Nephron (organoid): ENCODE measurements around the gene GUCY1A1.
A peak's percentile ranks its signal among the peaks of the same experiment; 100 is the strongest.

ENCODE experiments used
- H3K27ac Mint-ChIP-seq, 3 experiments: 2 replicates each; pipeline ENCODE4 v1.8.0; 2020; ENCODE audit warnings: mixed read lengths in 3 of 3, mild to moderate bottlenecking in 2 of 3, moderate library complexity in 1 of 3
- H3K27me3 Mint-ChIP-seq: 2 replicates; pipeline ENCODE4 v1.8.0; 2021; ENCODE audit warnings: low read depth, mild to moderate bottlenecking, moderate library complexity, mixed read lengths
- H3K36me3 Mint-ChIP-seq: 2 replicates; pipeline ENCODE4 v1.8.0; 2020; ENCODE audit warnings: low read depth, mixed read lengths
- H3K4me1 Mint-ChIP-seq: 2 replicates; pipeline ENCODE4 v1.8.0; 2020; ENCODE audit warnings: mixed read lengths
- H3K4me3 Mint-ChIP-seq, 3 experiments: 2 replicates each; pipeline ENCODE4 v1.8.0; 2020; ENCODE audit warnings: mild to moderate bottlenecking in 3 of 3, mixed read lengths in 3 of 3, moderate library complexity in 2 of 3
- H3K9me3 Mint-ChIP-seq: 2 replicates; pipeline ENCODE4 v1.8.0; 2020; ENCODE audit warnings: mixed read lengths
- CTCF ChIP-seq, 3 experiments: fragments of 200-600 bp; sonication (generic); IDR thresholded peaks; one replicate each; pipeline ENCODE4 v1.5.0; 2021; ENCODE audit warnings: antibody characterized with exemption in 3 of 3; ENCODE audit not compliant: unreplicated experiment in 3 of 3

GUCY1A1 gene

GRCh38 chr4:155777971-155778735 lies 111.5 kb downstream of the GUCY1A1 start:
- Mint-ChIP-seq H3K4me1 (peaks cover 24% of the 10 kb centered on the region), H3K4me3 (no peak overlapping the region), H3K27me3 (no peaks in the 10 kb centered on the region), H3K36me3 (peaks cover 40% of the 10 kb centered on the region), H3K27ac (peak overlapping the region; percentile 61 to 83 (median 63)), H3K9me3 (no peaks in the 10 kb centered on the region)
- no peak for TF ChIP-seq CTCF (IDR thresholded peaks at IDR 0.05; ENCODE audit: unreplicated experiment in 3 of 3)

GRCh38 chr4:155780775-155781174 lies 114.1 kb downstream of the GUCY1A1 start:
- Mint-ChIP-seq H3K27me3 (no peaks in the 10 kb centered on the region), H3K36me3 (peaks cover 25% of the 10 kb centered on the region), H3K9me3 (no peaks in the 10 kb centered on the region), H3K4me3 (no peak overlapping the region), H3K27ac (no peak overlapping the region), H3K4me1 (peaks cover 13% of the 10 kb centered on the region)
- TF ChIP-seq CTCF (IDR thresholded peaks at IDR 0.05; ENCODE audit: unreplicated experiment in 3 of 3): no peak

- TF ChIP-seq CTCF (IDR thresholded peaks at IDR 0.05; ENCODE audit: unreplicated experiment in 3 of 3): no peak
- no peaks in the 10 kb centered on the region for H3K9me3 Mint-ChIP-seq
- no peak overlapping the region for H3K27ac Mint-ChIP-seq
- H3K36me3 Mint-ChIP-seq: peaks cover 22% of the 10 kb centered on the region
- peaks cover 13% of the 10 kb centered on the region for H3K4me1 Mint-ChIP-seq
- H3K27me3 Mint-ChIP-seq: no peaks in the 10 kb centered on the region
- no peak overlapping the region for H3K4me3 Mint-ChIP-seq
These were observed 114.7 kb downstream of the GUCY1A1 start for GRCh38 chr4:155781249-155781831.
